Gastroesophageal sphincter (tissue), 4 donors: ENCODE results near the gene OR6B3. TPM values are rescaled to one million over a fixed set of nuclear protein-coding genes. Genes with fewer than 3 reads are reported as not detected.

Source experiments
- ATAC-seq: fragments of 150-250 bp; one replicate; pipeline ENCODE4 v1.9.1; 2016; ENCODE audit warnings: mild to moderate bottlenecking, moderate library complexity
- H3K27ac ChIP-seq, 4 donors: fragments of 200-600 bp; sonication (generic) in 3 of 4; 1 replicate in 3 of 4; 2 replicates in 1 of 4; pipeline ENCODE4 v1.5.1; 2016 to 2019
- H3K27me3 ChIP-seq: fragments of 200-600 bp; sonication (generic); one replicate; pipeline ENCODE4 v1.5.1; 2019
- H3K36me3 ChIP-seq, 2 donors: fragments of 200-600 bp; sonication (generic); one replicate each; pipeline ENCODE4 v1.5.1; 2019; ENCODE audit warnings: control low read depth in 1 of 2
- H3K4me1 ChIP-seq, 3 donors: fragments of 200-600 bp; sonication (generic); 1 replicate in 2 of 3; 2 replicates in 1 of 3; pipeline ENCODE4 v1.5.1; 2016 to 2019; ENCODE audit warnings: control low read depth in 2 of 3
- H3K4me3 ChIP-seq, 2 donors: fragments of 200-600 bp; sonication (generic); one replicate each; pipeline ENCODE4 v1.5.1; 2019; ENCODE audit warnings: mild to moderate bottlenecking in 1 of 2, moderate library complexity in 1 of 2
- H3K9me3 ChIP-seq, 3 donors: fragments of 200-600 bp; sonication (generic); one replicate each; pipeline ENCODE4 v1.5.1; 2017 to 2019; ENCODE audit warnings: control low read depth in 2 of 3
- CTCF ChIP-seq, 4 experiments: fragments of 200-600 bp in 2 of 4; fragments of 450-650 bp in 2 of 4; sonication (generic) in 1 of 4; IDR thresholded peaks; one replicate each; pipeline ENCODE4 v1.5.1; 2017 to 2019; ENCODE audit warnings: antibody characterized with exemption in 4 of 4, mild to moderate bottlenecking in 2 of 4, moderate library complexity in 2 of 4
- EP300 ChIP-seq: sonication (generic); formaldehyde crosslinking; IDR thresholded peaks from one replicate; pipeline ENCODE4 v1.6.1; 2017; ENCODE audit warnings: antibody characterized with exemption, mild to moderate bottlenecking
- POLR2A ChIP-seq, 2 donors: fragments of 450-650 bp; IDR thresholded peaks; one replicate each; pipeline ENCODE4 v1.6.1; 2017; ENCODE audit warnings: antibody characterized with exemption in 2 of 2, mild to moderate bottlenecking in 2 of 2, moderate library complexity in 1 of 2
- POLR2AphosphoS5 ChIP-seq: sonication (generic); formaldehyde crosslinking; IDR thresholded peaks from one replicate; pipeline ENCODE4 v1.6.1; 2017; ENCODE audit warnings: antibody characterized with exemption
- WGBS, 2 donors: methylation state at CpG; one replicate each; pipeline ENCODE4 v1.1.5; 2018; ENCODE audit warnings: low coverage in 1 of 2; 5-methylcytosine and 5-hydroxymethylcytosine counted together
- total RNA-seq, 4 donors: library from RNA; depleted of rRNA; stranded (reverse); fragments of >200 nt; gene quantifications; one replicate each; pipeline ENCODE4 v1.1.0, GENCODE V29; 2016

The OR6B3 gene
- total RNA-seq, 4 donors from 2014 or later, result not detected

DNA sequence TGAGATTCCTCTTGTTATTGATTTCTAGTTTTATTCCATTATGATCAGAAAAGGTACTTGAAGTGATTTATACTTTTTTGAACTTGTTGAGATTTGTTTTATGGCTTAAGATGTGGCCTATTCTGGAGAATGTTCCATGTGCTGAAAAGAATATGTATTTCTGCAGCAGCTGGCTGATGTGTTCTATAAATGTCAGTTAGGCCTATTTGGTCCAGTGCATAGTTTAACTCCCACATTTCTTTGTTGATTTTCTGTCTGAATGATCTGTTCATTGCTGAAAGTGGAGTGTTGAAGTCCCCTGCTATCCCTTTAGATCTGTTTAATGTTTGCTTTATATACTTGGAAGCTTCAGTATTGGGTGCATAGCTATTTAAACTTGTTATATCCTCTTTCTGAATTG lies 16.0 kb downstream of the OR6B3 start:
- H3K27ac ChIP-seq, result no peak overlapping the region
- H3K36me3 ChIP-seq, result no peaks in the 10 kb centered on the region
- H3K9me3 ChIP-seq, result no peaks in the 10 kb centered on the region
- TF ChIP-seq EP300, result no peak
- TF ChIP-seq POLR2AphosphoS5, result no peak
- TF ChIP-seq POLR2A (IDR thresholded peaks at IDR 0.05), result no peak
- no peak for TF ChIP-seq CTCF (IDR thresholded peaks at IDR 0.05)
- ATAC-seq, result no peak
- H3K4me3 ChIP-seq, result no peak overlapping the region
- H3K27me3 ChIP-seq, result peaks cover 45% of the 10 kb centered on the region
- H3K4me1 ChIP-seq, result no peaks in the 10 kb centered on the region

DNA sequence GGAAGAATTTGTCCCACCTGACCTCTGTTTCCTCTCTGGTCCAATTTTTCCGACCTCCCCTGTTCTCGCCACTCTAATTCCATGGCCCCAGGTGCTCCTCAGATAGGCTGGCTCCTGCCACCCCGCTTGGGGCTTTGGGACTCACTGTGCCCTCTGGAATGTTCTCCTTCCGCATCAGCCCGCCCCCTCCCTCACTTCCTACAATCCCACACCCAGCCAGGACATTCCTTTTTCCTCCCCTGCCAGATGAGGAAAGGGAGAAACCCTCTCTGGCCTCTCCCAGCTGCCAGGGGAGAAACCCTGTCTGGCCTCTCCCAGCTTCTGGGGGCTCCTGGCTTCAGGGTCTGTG lies 20.0 kb downstream of the OR6B3 start:
- no peak for ATAC-seq
- Histone ChIP-seq H3K27me3 (peaks cover 31% of the 10 kb centered on the region), H3K4me1 (no peaks in the 10 kb centered on the region), H3K4me3 (no peak overlapping the region), H3K36me3 (no peaks in the 10 kb centered on the region), H3K27ac (no peak overlapping the region), H3K9me3 (no peaks in the 10 kb centered on the region)
- TF ChIP-seq POLR2A (IDR thresholded peaks at IDR 0.05) (no peak), POLR2AphosphoS5 (no peak), EP300 (no peak), CTCF (IDR thresholded peaks at IDR 0.05) (no peak)
- WGBS, 2 donors, result 67 to 80% methylated on average over 1 to 2 of the region's 5 CpGs

- TF ChIP-seq EP300 (no peak), POLR2A (IDR thresholded peaks at IDR 0.05) (no peak), POLR2AphosphoS5 (no peak), CTCF (IDR thresholded peaks at IDR 0.05) (no peak)
- peaks cover 28% of the 10 kb centered on the region for H3K27me3 ChIP-seq
- no peak for ATAC-seq
- no peak overlapping the region for H3K27ac ChIP-seq
- no peaks in the 10 kb centered on the region for H3K36me3 ChIP-seq
- no peaks in the 10 kb centered on the region for H3K9me3 ChIP-seq
- H3K4me3 ChIP-seq, result no peak overlapping the region
- no peaks in the 10 kb centered on the region for H3K4me1 ChIP-seq
- 74 to 83% methylated on average over 4 to 9 of the region's 14 CpGs for WGBS, 2 donors
These were observed 20.7 kb downstream of the OR6B3 start for GRCh38 chr2:240032406-240033329.

GRCh38 chr2:240030379-240031094 lies 22.8 kb downstream of the OR6B3 start, which contains the start of gene OR6B2:
TSS of gene OR6B2 (minus strand) at chr2:240030429. CDS start at chr2:240030429, 0 bp downstream.
- WGBS, 2 donors, result 25% methylated on average over 1 of the region's 6 CpGs; no CpG with 5 or more reads in 1 of the 2 donors
- no peak for ATAC-seq
- H3K4me1 ChIP-seq, result no peaks in the 10 kb centered on the region
- H3K27me3 ChIP-seq, result peaks cover 28% of the 10 kb centered on the region
- no peaks in the 10 kb centered on the region for H3K9me3 ChIP-seq
- TF ChIP-seq POLR2AphosphoS5 (no peak), EP300 (no peak), CTCF (IDR thresholded peaks at IDR 0.05) (no peak), POLR2A (IDR thresholded peaks at IDR 0.05) (no peak)
- H3K27ac ChIP-seq, result no peak within 1 kb of the TSS
- H3K36me3 ChIP-seq, result no peaks in the 10 kb centered on the region
- no peak within 1 kb of the TSS for H3K4me3 ChIP-seq
